NCI-H446 treated with DMSO at 0.1 percent for 48 hours (cell line): ENCODE results near the gene OSGIN1.

Experiments used
- DNase-seq: peaks from one replicate; lab custom pipeline; 2025; lab: John Stamatoyannopoulos, UW

The OSGIN1 gene

DNA sequence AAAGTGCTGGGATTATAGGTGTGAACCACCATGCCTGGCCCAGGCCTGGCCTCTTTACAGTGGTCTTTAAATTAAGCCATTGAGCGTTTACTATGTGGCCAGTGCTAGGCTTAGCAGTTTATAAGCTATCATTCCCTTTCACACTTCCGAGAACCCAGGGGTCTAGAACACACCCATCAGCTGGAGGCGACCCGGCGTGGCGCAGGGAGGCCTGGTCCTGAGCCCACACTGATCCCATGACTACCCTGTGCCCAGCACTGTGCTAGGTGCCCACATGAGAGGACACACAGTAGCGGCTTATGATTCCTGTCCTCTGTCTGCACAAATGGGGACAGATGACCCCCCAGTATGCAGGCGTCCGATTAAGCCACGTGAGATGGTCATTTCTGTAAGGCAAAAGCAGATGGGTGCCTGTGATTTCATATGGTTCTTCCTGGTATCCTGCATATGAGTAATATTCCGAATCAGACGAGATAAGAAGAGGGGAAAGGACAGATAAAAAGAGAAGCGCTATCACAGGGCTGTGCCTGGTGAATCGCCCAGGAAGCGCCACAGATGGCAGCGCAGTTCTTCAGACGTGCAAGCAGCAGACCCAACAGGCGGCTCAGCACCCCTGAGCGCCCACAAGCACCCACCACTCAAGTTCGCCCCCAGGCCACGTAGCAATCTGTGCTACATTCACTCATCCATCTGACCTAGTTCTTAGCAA lies 5.3 kb downstream of the OSGIN1 start:
- DNase-seq, result no peak

GRCh38 chr16:83958846-83959565 lies 6.0 kb downstream of the OSGIN1 start:
- DNase-seq, result no peak

GRCh38 chr16:83959656-83960434 lies 6.8 kb downstream of the OSGIN1 start:
- no peak for DNase-seq

GRCh38 chr16:83960521-83961249 lies 7.6 kb downstream of the OSGIN1 start:
- DNase-seq, result no peak

GRCh38 chr16:83961591-83961990 lies 8.6 kb downstream of the OSGIN1 start:
- DNase-seq, result no peak

- DNase-seq, result no peak
Observed at GRCh38 chr16:83963277-83964119, 10.5 kb downstream of the OSGIN1 start.

- no peak for DNase-seq
Observed at GRCh38 chr16:83964684-83965443, 11.8 kb downstream of the OSGIN1 start.

DNA sequence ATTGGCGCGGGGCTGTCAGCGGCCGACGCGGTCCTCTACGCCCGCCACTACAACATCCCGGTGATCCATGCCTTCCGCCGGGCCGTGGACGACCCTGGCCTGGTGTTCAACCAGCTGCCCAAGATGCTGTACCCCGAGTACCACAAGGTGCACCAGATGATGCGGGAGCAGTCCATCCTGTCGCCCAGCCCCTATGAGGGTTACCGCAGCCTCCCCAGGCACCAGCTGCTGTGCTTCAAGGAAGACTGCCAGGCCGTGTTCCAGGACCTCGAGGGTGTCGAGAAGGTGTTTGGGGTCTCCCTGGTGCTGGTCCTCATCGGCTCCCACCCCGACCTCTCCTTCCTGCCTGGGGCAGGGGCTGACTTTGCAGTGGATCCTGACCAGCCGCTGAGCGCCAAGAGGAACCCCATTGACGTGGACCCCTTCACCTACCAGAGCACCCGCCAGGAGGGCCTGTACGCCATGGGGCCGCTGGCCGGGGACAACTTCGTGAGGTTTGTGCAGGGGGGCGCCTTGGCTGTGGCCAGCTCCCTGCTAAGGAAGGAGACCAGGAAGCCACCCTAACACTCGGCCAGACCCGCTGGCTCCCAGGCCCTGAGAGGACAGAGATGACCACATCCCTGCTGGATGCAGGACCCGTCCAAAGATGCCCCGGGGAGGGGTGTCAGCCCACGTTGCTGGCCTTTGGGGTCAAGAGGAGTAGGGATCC lies 12.6 kb downstream of the OSGIN1 start:
- no peak for DNase-seq

DNA sequence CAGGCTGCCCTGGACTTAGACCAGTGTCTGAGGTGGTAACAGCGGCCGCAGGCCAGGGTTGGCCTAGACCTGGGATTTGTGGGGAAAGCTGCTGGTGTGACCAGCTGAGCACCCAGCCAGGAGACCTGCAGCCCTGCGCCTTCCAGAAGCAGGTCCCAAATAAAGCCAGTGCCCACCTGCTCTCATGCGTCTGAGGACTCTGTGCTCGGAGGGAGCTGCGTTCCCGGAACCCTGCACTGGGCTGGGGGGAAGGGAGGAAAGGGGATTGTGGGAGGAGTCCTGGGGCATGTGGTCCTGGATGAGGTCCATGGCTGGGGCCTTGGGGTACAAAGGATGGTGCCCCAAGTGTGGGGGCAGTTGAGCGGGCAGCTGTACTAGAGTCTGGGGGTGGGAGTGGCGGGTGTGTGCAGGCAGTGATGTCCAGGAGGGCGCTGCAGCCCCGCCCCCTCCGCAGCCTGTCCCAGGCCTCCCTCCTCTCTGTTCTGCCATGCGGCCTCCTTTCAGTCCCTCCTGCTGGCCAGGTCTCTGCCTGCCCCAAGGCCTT lies 13.2 kb downstream of the OSGIN1 start:
- DNase-seq, result no peak

DNA sequence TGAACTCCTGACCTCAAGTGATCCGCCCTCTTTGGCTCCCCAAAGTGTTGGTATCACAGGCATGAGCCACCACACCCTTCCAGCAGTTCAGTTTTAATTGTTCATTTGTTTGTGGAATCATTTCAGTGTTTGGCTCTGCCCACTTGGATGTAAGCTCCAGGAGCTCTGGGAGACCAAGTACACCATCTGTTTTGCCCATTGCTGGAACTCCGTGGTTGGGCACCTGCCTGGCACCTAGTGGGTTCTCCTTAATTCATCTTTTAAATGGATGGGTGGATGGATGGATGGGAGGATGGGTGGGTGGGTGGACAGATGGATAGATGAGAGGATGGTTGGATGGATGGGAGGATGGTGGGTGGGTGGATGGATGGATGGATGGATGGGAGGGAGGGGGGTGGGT lies 14.1 kb downstream of the OSGIN1 start:
- no peak for DNase-seq

- DNase-seq, result no peak
Observed at GRCh38 chr16:83967838-83968305, 14.8 kb downstream of the OSGIN1 start, which contains the start of gene NECAB2. TSS of gene NECAB2 (plus strand) at chr16:83968244. CDS start at chr16:83968649, 405 bp downstream.

DNA sequence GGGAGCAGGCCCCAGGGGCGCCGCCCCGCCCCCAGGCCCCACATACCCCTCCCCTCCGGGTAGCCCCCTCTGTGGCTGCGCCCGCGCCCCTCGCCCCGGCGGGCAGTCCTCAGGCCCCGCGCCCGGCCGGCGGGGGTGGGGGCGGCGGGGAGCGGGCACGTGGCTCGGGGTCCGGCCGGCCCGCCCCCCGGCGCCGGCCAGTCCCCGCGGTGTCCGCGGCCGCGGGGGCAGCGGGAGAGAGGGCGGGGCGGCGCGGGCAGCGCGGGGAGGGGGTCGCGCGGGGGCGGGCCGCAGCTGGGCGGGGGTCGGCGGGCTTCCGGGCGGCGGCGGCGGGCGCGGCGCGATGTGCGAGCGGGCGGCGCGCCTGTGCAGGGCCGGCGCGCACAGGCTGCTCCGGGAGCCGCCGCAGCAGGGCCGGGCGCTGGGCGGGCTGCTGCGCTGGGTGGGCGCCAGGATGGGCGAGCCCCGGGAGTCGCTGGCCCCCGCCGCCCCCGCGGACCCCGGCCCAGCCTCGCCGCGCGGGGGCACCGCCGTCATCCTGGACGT lies 15.3 kb downstream of the OSGIN1 start:
- no peak for DNase-seq

DNA sequence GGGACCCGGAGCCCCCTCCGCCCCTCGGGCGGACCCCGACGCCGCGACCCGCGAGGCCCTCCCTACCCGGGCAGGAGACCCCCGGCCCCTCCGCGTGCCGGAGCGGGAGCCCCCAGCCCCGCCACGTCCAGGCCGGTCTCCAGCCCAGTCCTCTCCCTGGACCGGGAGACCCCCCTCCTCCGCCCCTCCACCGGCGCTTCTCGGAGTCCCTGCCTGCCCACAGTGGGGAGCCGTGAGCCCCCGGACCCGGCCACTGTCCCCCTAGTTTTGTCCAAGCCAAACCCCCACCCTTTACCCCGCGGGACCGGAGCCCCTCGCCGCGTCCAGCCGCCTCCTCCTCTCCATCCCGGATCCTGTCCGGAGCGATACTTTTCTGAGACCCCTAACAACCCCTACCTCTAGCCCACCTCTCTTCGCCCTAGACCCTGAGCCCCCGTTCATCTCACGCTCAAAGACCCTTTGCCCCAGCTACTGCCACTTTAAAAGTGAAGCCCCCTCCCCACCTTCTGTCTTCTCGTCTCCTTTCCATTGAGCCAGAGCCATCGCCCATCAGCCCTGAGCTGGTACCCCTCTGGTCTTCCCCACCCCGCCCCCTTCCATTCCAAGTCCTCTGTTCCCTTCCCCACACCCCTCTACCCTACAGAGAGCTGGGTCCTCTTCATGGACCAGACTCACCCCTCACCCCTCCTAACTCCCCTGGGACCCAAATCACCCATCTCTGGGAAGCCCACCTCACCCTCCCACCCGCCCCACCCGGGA lies 16.0 kb downstream of the OSGIN1 start:
- DNase-seq, result no peak

GRCh38 chr16:83969771-83970429 lies 16.9 kb downstream of the OSGIN1 start:
- no peak for DNase-seq

DNA sequence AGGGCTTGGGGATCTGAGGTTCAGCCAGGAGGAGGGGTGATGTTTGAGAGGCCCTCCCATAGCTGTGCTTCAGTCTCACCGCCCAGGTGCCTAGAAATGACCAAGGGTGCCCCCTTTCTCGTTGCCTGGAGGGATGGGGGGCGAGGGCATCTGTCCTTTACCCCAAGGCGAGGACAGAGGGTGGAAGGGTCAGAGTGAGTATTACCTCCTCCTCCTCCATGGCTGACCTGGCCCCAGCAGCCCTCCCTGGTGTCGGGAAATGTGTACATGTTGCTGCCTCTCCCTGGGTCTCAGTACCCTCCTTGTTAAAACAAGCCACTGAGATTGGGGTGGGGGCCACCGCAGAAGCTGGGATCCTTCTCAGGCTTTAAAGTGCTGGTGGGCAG lies 17.4 kb downstream of the OSGIN1 start:
- DNase-seq, result no peak

GRCh38 chr16:83971165-83972130 lies 18.4 kb downstream of the OSGIN1 start:
- DNase-seq, result no peak
